NCI-H146 treated with DMSO at 0.1 percent for 48 hours (cell line): ENCODE results near the gene ANKRD53.

ENCODE experiments used
- DNase-seq: peaks from one replicate; lab custom pipeline; 2025; ENCODE audit not compliant: unreplicated experiment; lab: John Stamatoyannopoulos, UW

ANKRD53 gene, protein sequence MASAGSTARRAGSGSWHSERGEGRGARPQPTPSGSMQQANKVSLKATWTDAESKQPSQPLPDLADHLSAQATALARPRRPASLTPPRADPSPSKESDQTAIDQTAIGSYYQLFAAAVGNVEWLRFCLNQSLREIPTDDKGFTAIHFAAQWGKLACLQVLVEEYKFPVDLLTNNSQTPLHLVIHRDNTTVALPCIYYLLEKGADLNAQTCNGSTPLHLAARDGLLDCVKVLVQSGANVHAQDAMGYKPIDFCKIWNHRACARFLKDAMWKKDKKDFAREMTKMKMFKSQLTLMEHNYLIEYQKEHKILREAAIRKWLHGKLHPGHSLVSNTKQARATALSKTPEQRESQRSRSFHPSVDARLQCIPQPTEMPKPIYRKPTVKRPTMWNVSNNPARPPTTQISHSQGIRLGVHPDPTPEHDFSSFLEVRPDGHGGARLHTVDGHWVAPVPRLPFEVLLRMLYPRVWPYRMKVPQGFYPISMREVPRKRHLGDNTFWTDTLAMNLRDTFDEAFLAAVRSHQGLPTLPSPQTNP

DNA sequence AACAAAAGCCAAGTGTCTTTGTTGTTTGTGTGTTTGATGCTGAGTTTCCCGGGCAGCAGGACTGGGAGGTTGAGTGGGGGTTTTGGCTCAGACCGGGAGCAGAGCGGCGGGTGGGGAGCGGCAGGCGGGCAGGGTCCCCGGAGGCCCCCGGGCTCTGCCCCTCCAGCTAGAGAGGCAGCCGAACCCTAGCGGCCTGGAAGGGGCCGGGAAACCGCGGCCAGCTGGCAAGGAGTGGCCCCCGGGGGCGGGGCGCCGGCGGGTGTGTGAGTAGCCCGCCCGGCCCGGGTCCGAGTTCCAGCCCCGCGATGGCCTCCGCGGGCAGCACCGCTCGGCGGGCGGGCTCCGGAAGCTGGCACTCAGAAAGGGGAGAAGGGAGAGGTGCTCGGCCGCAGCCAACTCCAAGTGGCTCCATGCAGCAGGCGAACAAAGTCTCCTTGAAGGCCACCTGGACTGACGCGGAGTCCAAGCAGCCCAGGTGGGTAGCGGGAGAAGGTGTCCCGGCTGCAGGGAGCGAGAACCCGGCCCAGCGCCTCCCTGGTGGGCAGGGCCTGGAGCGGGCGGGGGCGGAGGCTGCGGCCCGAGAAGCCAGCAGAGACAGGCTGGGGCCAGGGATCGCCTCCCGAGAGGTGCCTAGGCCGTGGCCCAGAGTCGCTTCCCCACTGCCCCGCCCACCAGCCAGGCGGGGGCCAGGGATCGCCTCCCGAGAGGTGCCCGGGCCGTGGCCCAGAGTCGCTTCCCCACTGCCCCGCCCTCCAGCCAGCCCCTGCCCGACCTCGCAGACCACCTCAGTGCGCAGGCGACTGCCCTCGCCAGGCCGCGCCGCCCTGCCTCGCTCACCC lies at the start of gene ANKRD53:
TSS of gene ANKRD53 (plus strand) at position 290 of the 839 bp plus-strand sequence. CDS start at position 306, 16 bp downstream.
- DNase-seq: no peak

- DNase-seq: no peak
These were observed 47.8 kb upstream of the ANKRD53 start for GRCh38 chr2:70930371-70931329.

DNA sequence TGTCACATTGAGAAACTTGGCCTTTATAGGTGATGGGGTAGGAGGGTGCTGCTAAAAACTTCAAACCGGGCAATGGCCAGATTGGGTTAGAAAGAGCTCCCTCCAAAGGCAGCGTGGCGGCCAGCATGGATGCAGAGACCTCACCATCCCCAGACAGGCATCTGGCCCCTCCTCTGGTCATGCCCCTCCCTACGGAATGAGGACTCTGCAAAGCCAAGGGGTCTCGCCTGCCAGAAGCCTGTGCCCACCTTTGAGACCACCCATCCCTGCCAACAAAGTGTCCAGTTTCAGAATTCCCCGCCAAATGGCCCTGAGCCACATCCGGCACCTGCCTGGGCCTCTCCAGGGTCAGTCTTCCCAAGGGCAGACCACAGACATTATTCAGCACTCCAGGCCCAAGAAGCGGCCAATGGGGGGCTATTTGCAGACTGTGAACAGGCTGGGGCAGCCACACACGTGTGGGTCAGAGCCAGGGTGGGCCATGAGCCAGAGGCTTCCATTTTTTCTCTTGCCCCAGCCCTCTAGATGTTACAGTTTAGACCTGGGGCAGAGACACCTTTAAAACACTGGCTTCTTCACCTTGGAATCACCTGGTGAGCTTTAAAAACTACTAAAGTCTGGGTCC lies 46.9 kb upstream of the ANKRD53 start:
- DNase-seq: no peak

DNA sequence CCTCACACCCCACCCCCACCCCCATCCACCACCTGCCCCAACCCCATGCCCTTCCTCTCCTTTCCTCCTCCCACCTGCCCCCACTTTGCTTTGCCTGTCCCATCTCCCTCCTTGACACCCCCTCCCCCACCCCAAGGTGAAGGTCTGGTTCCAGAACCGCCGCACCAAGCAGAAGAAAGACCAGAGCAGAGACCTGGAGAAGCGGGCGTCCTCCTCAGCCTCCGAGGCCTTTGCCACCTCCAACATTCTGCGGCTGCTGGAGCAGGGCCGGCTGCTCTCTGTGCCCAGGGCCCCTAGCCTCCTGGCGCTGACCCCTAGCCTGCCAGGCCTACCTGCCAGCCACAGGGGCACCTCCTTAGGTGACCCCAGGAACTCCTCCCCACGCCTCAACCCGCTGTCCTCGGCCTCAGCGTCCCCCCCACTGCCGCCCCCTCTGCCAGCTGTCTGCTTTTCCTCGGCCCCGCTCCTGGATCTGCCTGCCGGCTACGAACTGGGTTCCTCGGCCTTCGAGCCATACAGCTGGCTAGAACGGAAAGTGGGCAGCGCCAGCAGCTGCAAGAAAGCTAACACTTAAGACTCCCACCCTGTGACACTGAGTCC lies 45.7 kb upstream of the ANKRD53 start:
- no peak for DNase-seq

- no peak for DNase-seq
These were observed 43.4 kb upstream of the ANKRD53 start for GRCh38 chr2:70934981-70935380.

DNA sequence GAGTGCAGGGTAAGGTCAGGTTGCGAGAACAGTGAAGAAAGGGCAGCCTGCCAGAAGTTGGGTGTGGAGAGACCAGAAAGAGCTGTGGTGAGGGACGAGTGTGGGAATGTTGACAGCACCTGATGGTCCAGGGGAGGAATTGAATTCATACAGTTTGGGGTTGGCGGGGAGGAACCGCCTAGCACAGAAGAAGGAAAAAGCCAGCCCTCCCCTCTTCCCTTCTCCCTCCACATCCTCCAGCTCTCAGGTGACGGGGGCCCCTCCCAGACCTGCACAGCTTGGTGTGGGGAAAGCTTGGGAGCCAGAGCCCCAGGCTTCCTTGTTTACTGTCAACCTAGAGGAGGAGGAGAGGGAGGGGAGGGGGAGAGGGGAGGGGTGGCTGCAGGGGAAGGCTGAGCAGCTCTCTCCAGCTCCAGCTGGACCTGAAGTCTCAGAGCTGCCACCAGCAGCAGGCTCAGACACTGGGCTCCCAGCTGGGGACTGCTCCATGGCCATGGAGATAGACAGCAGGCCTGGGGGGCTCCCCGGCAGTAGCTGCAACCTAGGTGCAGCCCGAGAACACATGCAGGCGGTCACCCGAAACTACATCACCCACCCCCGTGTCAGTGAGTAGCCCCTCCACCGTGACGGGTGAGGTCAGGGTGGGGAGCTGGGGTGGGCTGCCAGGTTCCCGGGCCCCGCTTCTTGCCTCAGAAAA lies 42.8 kb upstream of the ANKRD53 start, which contains the start of gene ATP6V1B1:
TSS of gene ATP6V1B1 (plus strand) at position 433 of the 697 bp plus-strand sequence. CDS start at position 488, 55 bp downstream.
- peak; percentile 53 for DNase-seq

- DNase-seq: no peak
These were observed 42.1 kb upstream of the ANKRD53 start for GRCh38 chr2:70936165-70936978.

GRCh38 chr2:70936979-70937811 lies 41.2 kb upstream of the ANKRD53 start:
- no peak for DNase-seq

- no peak for DNase-seq
These were observed 40.4 kb upstream of the ANKRD53 start for GRCh38 chr2:70937866-70938585.

DNA sequence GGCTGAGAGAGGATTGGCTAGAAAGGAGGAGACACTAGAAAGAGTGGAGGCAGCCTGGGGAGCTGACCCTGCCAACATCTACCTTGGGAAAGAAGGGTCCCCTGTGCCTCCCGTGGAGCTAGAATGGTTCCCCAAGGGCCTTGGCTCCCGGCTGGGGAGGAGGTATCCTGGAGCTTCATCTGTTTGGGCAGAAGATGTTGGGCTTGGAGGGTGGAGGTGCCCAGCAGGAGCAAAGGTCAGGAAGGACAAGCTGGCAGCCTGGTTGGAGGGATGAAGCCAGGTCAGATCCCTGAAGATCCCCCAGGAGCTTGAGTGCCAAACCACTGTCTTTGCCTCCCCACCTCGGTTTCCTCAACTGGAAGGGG lies 39.9 kb upstream of the ANKRD53 start:
- no peak for DNase-seq

GRCh38 chr2:70939001-70939838 lies 39.2 kb upstream of the ANKRD53 start:
- peak; percentile 29 for DNase-seq

DNA sequence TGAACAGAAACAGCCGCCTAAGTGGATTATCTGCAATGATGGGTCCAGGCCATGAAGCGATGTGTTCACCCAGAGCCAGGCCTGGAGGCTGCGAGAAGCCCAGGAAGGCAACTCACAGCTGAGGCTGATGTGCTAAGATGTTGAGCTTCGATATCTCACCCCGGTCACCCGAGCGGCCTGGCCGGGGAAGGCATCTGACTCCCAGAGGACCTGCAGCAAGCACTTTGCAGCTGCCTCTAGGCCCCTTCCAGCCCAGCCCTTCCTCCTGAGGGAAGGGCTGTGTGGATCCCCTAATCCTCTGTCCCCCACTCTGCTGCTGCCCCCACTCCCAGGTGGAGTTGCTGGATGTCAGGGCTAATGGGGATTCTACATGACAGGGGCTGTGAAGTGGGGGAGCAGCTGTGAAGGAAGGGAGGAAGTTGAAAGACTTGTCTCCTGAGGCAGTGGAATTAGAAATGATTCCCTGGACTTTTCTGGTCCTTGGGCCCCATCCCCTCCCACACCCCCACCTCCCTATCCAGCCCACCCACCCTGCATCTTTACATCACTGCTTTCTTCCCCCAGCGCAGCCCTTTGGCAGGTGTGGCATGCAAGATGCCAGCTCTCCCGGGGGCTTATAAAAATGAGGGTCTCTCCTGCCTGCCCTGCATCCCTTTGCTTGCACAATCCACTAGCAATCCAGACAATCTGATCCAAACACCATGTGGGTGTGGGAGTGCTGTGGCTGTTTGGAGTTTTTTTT lies 38.4 kb upstream of the ANKRD53 start:
- DNase-seq: no peak

DNA sequence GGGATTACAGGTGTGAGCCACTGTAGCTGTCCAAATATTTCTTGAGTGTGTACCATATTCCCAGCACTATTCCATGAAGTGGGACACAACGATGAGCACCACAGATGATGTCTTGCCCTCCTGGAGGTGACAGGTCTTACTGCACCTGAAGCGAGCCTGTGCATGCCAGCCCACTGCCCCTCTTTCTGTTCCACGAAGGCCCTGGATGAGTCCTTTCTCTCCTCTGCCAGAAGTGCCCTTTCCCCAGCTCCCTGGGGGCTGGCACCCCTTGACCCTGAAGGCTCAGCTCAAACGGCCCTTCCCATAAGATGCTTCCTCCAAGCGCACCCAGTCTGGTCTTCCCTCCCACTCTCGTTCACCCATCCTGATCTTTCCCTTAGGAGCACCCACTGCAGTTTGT lies 37.2 kb upstream of the ANKRD53 start:
- no peak for DNase-seq

GRCh38 chr2:70941701-70942100 lies 36.7 kb upstream of the ANKRD53 start:
- no peak for DNase-seq
